ENCODE data around the gene NANOS3.

The NANOS3 gene

GRCh38 chr19:13864667-13865570 is 12.0 kb upstream of the NANOS3 start:
- Histone ChIP-seq H3K4me3 (ENCODE audit: low read length) (peak overlapping the region; percentile 51), H3K9me3 (ENCODE audit: low read length) (no peaks in the 10 kb centered on the region), H3K36me3 (ENCODE audit: insufficient read depth, low read length) (no peaks in the 10 kb centered on the region), H3K27me3 (ENCODE audit: insufficient read depth, low read length) (peaks cover 24% of the 10 kb centered on the region), H2AFZ (ENCODE audit: low read depth, low read length) (no peak overlapping the region), H3K4me1 (ENCODE audit: insufficient read depth, low read length) (peaks cover 18% of the 10 kb centered on the region)

- H3K27me3 ChIP-seq (ENCODE audit: insufficient read depth, low read length): peaks cover 24% of the 10 kb centered on the region
- H2AFZ ChIP-seq (ENCODE audit: low read depth, low read length): peak overlapping the region; percentile 73
- no peaks in the 10 kb centered on the region for H3K9me3 ChIP-seq (ENCODE audit: low read length)
- H3K36me3 ChIP-seq (ENCODE audit: insufficient read depth, low read length): no peaks in the 10 kb centered on the region
- peaks cover 18% of the 10 kb centered on the region for H3K4me1 ChIP-seq (ENCODE audit: insufficient read depth, low read length)
- H3K4me3 ChIP-seq (ENCODE audit: low read length): peak overlapping the region; percentile 51
Measured at GRCh38 chr19:13865571-13866462, 11.1 kb upstream of the NANOS3 start.

- peaks cover 24% of the 10 kb centered on the region for H3K27me3 ChIP-seq (ENCODE audit: insufficient read depth, low read length)
- peak overlapping the region; percentile 51 for H3K4me3 ChIP-seq (ENCODE audit: low read length)
- H3K36me3 ChIP-seq (ENCODE audit: insufficient read depth, low read length): no peaks in the 10 kb centered on the region
- no peak overlapping the region for H2AFZ ChIP-seq (ENCODE audit: low read depth, low read length)
- H3K4me1 ChIP-seq (ENCODE audit: insufficient read depth, low read length): peaks cover 16% of the 10 kb centered on the region
- H3K9me3 ChIP-seq (ENCODE audit: low read length): no peaks in the 10 kb centered on the region
Measured at GRCh38 chr19:13866463-13867046, 10.4 kb upstream of the NANOS3 start.

GRCh38 chr19:13868663-13869062 is 8.3 kb upstream of the NANOS3 start:
- H2AFZ ChIP-seq (ENCODE audit: low read depth, low read length): no peak overlapping the region
- H3K27me3 ChIP-seq (ENCODE audit: insufficient read depth, low read length): peaks cover 24% of the 10 kb centered on the region
- no peak overlapping the region for H3K4me3 ChIP-seq (ENCODE audit: low read length)
- peaks cover 11% of the 10 kb centered on the region for H3K4me1 ChIP-seq (ENCODE audit: insufficient read depth, low read length)
- H3K9me3 ChIP-seq (ENCODE audit: low read length): no peaks in the 10 kb centered on the region
- H3K36me3 ChIP-seq (ENCODE audit: insufficient read depth, low read length): no peaks in the 10 kb centered on the region

GRCh38 chr19:13869281-13869680 is 7.7 kb upstream of the NANOS3 start:
- Histone ChIP-seq H3K36me3 (ENCODE audit: insufficient read depth, low read length) (no peaks in the 10 kb centered on the region), H3K9me3 (ENCODE audit: low read length) (no peaks in the 10 kb centered on the region), H2AFZ (ENCODE audit: low read depth, low read length) (no peak overlapping the region), H3K27me3 (ENCODE audit: insufficient read depth, low read length) (peaks cover 18% of the 10 kb centered on the region), H3K4me1 (ENCODE audit: insufficient read depth, low read length) (peaks cover 11% of the 10 kb centered on the region), H3K4me3 (ENCODE audit: low read length) (no peak overlapping the region)

GRCh38 chr19:13870873-13871272 is 6.1 kb upstream of the NANOS3 start:
- Histone ChIP-seq H3K4me3 (ENCODE audit: low read length) (no peak overlapping the region), H3K27me3 (ENCODE audit: insufficient read depth, low read length) (peaks cover 11% of the 10 kb centered on the region), H3K36me3 (ENCODE audit: insufficient read depth, low read length) (no peaks in the 10 kb centered on the region), H2AFZ (ENCODE audit: low read depth, low read length) (no peak overlapping the region), H3K9me3 (ENCODE audit: low read length) (no peaks in the 10 kb centered on the region), H3K4me1 (ENCODE audit: insufficient read depth, low read length) (peaks cover 6% of the 10 kb centered on the region)

GRCh38 chr19:13872339-13872694 is 4.6 kb upstream of the NANOS3 start:
- Histone ChIP-seq H3K27me3 (ENCODE audit: insufficient read depth, low read length) (peaks cover 3% of the 10 kb centered on the region), H3K4me1 (ENCODE audit: insufficient read depth, low read length) (no peaks in the 10 kb centered on the region), H3K4me3 (ENCODE audit: low read length) (no peak overlapping the region), H2AFZ (ENCODE audit: low read depth, low read length) (no peak overlapping the region), H3K9me3 (ENCODE audit: low read length) (no peaks in the 10 kb centered on the region), H3K36me3 (ENCODE audit: insufficient read depth, low read length) (no peaks in the 10 kb centered on the region)

- no peak overlapping the region for H3K4me3 ChIP-seq (ENCODE audit: low read length)
Measured at GRCh38 chr19:13872695-13873389, 4.1 kb upstream of the NANOS3 start.

GRCh38 chr19:13873834-13874515 is 3.0 kb upstream of the NANOS3 start:
- Histone ChIP-seq H3K9me3 (ENCODE audit: low read length) (no peaks in the 10 kb centered on the region), H2AFZ (ENCODE audit: low read depth, low read length) (no peak overlapping the region), H3K4me3 (ENCODE audit: low read length) (no peak overlapping the region), H3K36me3 (ENCODE audit: insufficient read depth, low read length) (no peaks in the 10 kb centered on the region), H3K27me3 (ENCODE audit: insufficient read depth, low read length) (no peaks in the 10 kb centered on the region), H3K4me1 (ENCODE audit: insufficient read depth, low read length) (no peaks in the 10 kb centered on the region)

More at GRCh38 chr19:13872695-13873389, 4.1 kb upstream of the NANOS3 start:
- H3K27me3 ChIP-seq (ENCODE audit: insufficient read depth, low read length): no peaks in the 10 kb centered on the region
- H3K4me1 ChIP-seq (ENCODE audit: insufficient read depth, low read length): no peaks in the 10 kb centered on the region
- no peaks in the 10 kb centered on the region for H3K36me3 ChIP-seq (ENCODE audit: insufficient read depth, low read length)
- no peak overlapping the region for H2AFZ ChIP-seq (ENCODE audit: low read depth, low read length)
- H3K9me3 ChIP-seq (ENCODE audit: low read length): no peaks in the 10 kb centered on the region

GRCh38 chr19:13875824-13876223 is 1.1 kb upstream of the NANOS3 start:
- H2AFZ ChIP-seq (ENCODE audit: low read depth, low read length): no peak overlapping the region
- H3K9me3 ChIP-seq (ENCODE audit: low read length): no peaks in the 10 kb centered on the region
- H3K4me3 ChIP-seq (ENCODE audit: low read length): no peak overlapping the region
- H3K4me1 ChIP-seq (ENCODE audit: insufficient read depth, low read length): peaks cover 6% of the 10 kb centered on the region
- no peaks in the 10 kb centered on the region for H3K27me3 ChIP-seq (ENCODE audit: insufficient read depth, low read length)
- no peaks in the 10 kb centered on the region for H3K36me3 ChIP-seq (ENCODE audit: insufficient read depth, low read length)

GRCh38 chr19:13877303-13877702 is 369 bp downstream of the NANOS3 start:
- peaks cover 17% of the 10 kb centered on the region for H3K4me1 ChIP-seq (ENCODE audit: insufficient read depth, low read length)
- H3K4me3 ChIP-seq (ENCODE audit: low read length): no peak overlapping the region
- H3K36me3 ChIP-seq (ENCODE audit: insufficient read depth, low read length): no peaks in the 10 kb centered on the region
- no peaks in the 10 kb centered on the region for H3K27me3 ChIP-seq (ENCODE audit: insufficient read depth, low read length)
- H2AFZ ChIP-seq (ENCODE audit: low read depth, low read length): no peak overlapping the region
- no peaks in the 10 kb centered on the region for H3K9me3 ChIP-seq (ENCODE audit: low read length)
